Endothelial cell of umbilical vein (primary cell): ENCODE data around the gene NELFB.

Experiments used
- CTCF ChIP-seq, 2 donors: IDR thresholded peaks; 1 replicate in 1 of 2; 2 replicates in 1 of 2; pipeline ENCODE4 v1.5.1; 2011; ENCODE audit warnings: low read length in 2 of 2, mild to moderate bottlenecking in 2 of 2, moderate library complexity in 2 of 2, control low read depth in 1 of 2, inconsistent platforms in 1 of 2, low read depth in 1 of 2; ENCODE audit not compliant: insufficient read depth in 1 of 2; ENCODE audit errors: extremely low read depth in 1 of 2
- EZH2 ChIP-seq: IDR thresholded peaks from 2 replicates; pipeline ENCODE4 v1.6.1; 2012; ENCODE audit warnings: borderline replicate concordance, low read depth, mild to moderate bottlenecking, moderate library complexity, low read length, inconsistent platforms; ENCODE audit not compliant: severe bottlenecking
- GATA2 ChIP-seq: IDR thresholded peaks from 2 replicates; pipeline ENCODE4 v1.7.0; 2011; ENCODE audit warnings: low read depth, mild to moderate bottlenecking, moderate library complexity, mixed read lengths, low read length; ENCODE audit not compliant: insufficient read length, insufficient read depth
- JUN ChIP-seq: IDR thresholded peaks from 2 replicates; pipeline ENCODE4 v1.6.1; 2011; ENCODE audit warnings: borderline replicate concordance, low read depth; ENCODE audit not compliant: insufficient read length, insufficient read depth
- MAX ChIP-seq: IDR thresholded peaks from 2 replicates; pipeline ENCODE4 v1.6.1; 2011; ENCODE audit not compliant: insufficient read depth, insufficient read length
- MYC ChIP-seq: IDR thresholded peaks from one replicate; pipeline ENCODE4 v1.6.1; 2011; ENCODE audit warnings: mild to moderate bottlenecking, low read depth, low read length
- POLR2A ChIP-seq: IDR thresholded peaks from 2 replicates; pipeline ENCODE4 v1.6.1; 2012; ENCODE audit warnings: low read depth, mild to moderate bottlenecking, control low read depth, low read length

- no peak for TF ChIP-seq EZH2
- TF ChIP-seq CTCF (IDR thresholded peaks at IDR 0.05; ENCODE audit: extremely low read depth in 1 of 2, insufficient read depth in 1 of 2, low read depth in 1 of 2, low read length in 2 of 2), result no peak
- no peak for TF ChIP-seq POLR2A
- TF ChIP-seq MAX, result no peak
- no peak for TF ChIP-seq JUN
- TF ChIP-seq MYC, result no peak
- no peak for TF ChIP-seq GATA2
Measured at GRCh38 chr9:137218212-137218753, 36.8 kb upstream of the NELFB start.
